Fibroblast of the aortic adventitia (primary cell): Measurements from ENCODE around the gene TBCEL. TPM values are rescaled to one million over a fixed set of nuclear protein-coding genes. Genes with fewer than 3 reads are reported as not detected.

ENCODE experiments used
- DNase-seq: peaks from one replicate; pipeline ENCODE4 v3.0.0-alpha.2; 2010; ENCODE audit warnings: low read depth
- H3K4me3 ChIP-seq: 2 replicates; pipeline ENCODE4 v1.5.1; 2011; ENCODE audit warnings: low read depth, mild to moderate bottlenecking, control low read depth, low read length, moderate library complexity
- total RNA-seq: library from RNA; depleted of rRNA; stranded (reverse); fragments of >200 nt; gene quantifications from 2 replicates; pipeline ENCODE4 v1.2.3, GENCODE V29; 2012; ENCODE audit warnings: low replicate concordance
- TF ChIP-seq, protein P1 (sequence below): IDR thresholded peaks from 2 replicates; pipeline ENCODE4 v1.5.1; 2011; ENCODE audit warnings: mild to moderate bottlenecking, low read length, control low read depth, inconsistent platforms; ENCODE audit not compliant: insufficient read depth

TBCEL gene
- total RNA-seq, 1 donor = 30.7 TPM

DNA sequence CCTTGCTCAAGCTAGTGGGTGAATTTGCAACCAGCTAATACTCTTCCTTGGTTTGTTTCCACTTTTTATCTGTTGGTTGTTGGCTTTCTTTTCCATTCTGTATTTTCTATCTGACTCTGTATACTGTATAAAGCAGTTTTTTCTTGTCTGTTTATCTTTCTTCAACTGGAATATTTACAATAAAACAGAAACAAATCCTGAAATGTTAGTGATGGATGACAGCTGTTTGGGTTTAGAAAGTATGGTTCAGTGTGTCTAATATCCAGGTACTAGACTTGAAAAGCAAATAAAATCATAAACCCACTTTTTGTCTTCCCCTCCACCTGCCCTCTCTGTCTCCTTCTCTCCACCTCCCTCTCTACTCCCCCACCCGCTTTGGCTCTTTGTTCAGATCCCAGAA lies 35.3 kb upstream of the TBCEL start:
- TF ChIP-seq, protein P1, sequence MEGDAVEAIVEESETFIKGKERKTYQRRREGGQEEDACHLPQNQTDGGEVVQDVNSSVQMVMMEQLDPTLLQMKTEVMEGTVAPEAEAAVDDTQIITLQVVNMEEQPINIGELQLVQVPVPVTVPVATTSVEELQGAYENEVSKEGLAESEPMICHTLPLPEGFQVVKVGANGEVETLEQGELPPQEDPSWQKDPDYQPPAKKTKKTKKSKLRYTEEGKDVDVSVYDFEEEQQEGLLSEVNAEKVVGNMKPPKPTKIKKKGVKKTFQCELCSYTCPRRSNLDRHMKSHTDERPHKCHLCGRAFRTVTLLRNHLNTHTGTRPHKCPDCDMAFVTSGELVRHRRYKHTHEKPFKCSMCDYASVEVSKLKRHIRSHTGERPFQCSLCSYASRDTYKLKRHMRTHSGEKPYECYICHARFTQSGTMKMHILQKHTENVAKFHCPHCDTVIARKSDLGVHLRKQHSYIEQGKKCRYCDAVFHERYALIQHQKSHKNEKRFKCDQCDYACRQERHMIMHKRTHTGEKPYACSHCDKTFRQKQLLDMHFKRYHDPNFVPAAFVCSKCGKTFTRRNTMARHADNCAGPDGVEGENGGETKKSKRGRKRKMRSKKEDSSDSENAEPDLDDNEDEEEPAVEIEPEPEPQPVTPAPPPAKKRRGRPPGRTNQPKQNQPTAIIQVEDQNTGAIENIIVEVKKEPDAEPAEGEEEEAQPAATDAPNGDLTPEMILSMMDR = no peak
- DNase-seq = no peak
- no peak overlapping the region for H3K4me3 ChIP-seq

DNA sequence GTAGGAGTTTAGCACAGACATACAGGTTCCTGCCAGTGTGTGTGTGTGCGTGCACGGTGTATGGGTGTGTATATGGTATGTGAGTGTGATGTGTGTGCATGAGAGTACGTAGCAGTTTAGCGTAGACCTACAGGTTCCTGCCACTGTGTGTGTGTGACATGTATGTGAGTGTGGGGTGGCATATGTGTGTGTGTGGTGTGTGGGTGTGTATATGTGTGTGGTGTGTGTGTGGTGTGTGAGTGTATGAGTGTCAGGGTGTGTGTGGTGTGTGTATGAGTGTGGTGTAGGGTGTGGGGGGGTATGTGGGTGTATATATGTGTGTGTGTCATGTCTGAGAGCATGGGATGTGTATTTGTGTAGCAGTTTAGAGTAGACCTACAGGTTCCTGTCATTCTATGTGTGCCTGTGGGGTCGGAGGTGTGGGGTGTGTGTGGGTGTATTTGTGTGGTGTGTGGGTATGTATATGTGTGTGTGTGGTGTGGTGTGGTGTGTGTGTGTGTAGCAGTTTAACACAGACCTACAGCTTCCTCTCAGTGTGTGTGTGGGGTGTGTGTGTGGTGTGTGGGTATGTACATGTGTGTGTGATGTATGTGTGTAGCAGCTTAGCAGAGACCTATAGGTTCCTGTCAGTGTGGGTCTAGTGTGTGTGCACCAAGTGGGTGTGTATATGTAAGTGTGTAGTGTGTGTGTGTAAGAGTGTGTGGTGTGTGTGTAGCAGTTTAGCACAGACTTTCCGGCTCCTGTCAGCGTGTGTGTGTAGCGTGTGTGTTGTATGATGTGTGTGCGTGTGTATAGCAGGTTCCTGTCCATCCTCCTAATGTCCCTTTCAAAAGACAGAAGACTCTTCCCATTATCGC lies 31.8 kb upstream of the TBCEL start:
- no peak for DNase-seq
- TF ChIP-seq, protein P1 = no peak
- H3K4me3 ChIP-seq = no peak overlapping the region

DNA sequence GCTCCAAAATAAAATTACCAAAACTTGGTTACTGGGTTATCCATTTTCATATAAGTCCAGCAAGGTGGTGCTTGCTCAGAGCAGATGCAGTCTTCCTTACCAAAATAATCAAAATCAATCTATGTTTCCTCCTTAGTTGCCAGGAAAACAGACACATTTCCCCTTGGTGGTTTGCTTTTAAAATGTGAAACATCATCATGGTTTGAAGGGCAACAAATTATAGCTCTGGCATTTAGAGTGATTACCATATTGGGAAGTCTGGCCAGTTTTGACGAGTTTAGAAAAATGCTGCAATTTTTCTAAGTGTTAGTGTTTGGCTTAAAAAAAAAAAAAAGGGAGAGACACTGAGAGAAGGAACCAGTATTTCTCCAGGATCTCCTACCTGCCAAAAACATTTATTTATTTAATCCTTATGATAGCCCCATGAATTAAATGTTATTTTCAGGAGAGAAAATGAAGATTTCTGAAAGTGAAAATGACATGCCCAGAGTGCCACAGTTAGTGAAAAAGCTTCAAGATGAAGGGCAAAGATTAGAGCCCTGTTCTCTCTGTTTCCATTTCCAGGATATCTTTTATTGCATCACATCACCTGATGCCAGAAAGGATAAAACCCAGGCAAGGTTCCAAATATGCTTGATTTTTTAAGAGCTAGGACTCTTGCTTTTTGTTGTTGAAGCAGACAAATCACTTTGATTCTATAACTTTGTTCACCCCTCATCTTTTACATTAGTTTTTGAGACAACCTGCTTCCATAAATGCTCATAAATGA lies 29.6 kb upstream of the TBCEL start:
- TF ChIP-seq, protein P1 = no peak
- H3K4me3 ChIP-seq = no peak overlapping the region
- DNase-seq = no peak

DNA sequence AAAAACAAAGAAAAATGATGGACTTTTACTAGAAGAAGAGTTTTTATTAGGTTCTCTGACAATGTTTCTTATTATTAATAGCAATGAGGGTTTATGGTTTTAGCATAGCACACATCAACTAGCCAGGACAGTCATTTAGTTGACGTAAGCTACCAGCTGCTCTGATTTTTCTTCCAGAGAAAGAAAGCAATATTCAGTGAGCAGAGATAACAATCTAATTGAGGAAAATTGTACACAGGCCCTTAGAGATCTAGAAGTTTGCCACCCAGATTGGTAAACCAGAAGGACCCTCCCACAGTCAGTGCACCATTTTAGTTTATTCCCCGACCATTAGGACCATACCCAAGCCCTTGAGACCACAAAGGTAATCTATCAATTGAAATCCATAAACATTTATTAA lies 28.7 kb upstream of the TBCEL start:
- H3K4me3 ChIP-seq = no peak overlapping the region
- DNase-seq = no peak
- TF ChIP-seq, protein P1 = no peak

DNA sequence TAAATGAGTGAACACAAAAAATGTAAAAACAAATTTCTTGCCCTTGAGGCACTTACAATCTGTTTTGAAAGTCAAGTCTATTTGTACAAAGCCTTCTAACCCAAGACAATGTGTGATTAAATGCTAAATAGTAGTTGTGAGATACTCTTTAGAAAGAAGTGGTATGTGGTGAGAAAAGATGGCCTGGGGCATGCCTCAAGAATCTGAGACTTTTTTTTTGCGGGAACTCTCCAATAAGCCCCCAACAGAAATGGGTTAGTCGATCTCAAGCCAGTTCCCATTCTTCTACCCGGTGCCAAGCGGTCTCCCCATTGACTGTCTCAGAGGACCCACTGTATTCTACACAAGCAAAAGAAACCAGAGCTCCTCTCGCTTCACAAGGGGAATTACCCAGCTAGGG lies 26.9 kb upstream of the TBCEL start:
- TF ChIP-seq, protein P1 = no peak
- no peak overlapping the region for H3K4me3 ChIP-seq
- DNase-seq = no peak

DNA sequence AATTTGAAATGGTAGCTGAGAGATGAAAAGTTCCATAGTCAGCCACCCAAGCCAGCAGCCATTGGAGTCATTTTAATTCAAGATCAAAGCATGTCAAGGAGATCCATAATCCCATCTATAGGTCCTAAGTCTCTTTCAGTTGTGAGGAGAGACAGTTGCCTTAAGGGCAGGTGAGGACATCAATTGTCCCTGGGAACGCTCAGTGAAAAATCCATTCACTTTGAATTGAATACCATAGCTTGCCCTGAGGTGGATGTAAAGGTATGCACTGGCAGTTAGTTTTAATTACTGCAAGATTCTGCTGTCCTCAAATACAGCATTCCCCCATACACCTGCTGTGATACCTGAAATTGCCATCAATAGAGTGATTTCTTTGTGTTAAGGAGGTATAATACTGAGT lies 25.3 kb upstream of the TBCEL start:
- DNase-seq = no peak
- H3K4me3 ChIP-seq = no peak overlapping the region
- TF ChIP-seq, protein P1 = no peak
